SKM-1 (cell line): Measurements from ENCODE around the gene SNU13.
"Not testable (repeated sequence)": the region's sequence is repeated elsewhere in the genome, so short reads cannot be mapped to it uniquely, and the experiment has no call there.

Experiments used
- DNase-seq: peaks from one replicate; lab custom pipeline; 2025; ENCODE audit not compliant: unreplicated experiment; lab: John Stamatoyannopoulos, UW

Gene SNU13

DNA sequence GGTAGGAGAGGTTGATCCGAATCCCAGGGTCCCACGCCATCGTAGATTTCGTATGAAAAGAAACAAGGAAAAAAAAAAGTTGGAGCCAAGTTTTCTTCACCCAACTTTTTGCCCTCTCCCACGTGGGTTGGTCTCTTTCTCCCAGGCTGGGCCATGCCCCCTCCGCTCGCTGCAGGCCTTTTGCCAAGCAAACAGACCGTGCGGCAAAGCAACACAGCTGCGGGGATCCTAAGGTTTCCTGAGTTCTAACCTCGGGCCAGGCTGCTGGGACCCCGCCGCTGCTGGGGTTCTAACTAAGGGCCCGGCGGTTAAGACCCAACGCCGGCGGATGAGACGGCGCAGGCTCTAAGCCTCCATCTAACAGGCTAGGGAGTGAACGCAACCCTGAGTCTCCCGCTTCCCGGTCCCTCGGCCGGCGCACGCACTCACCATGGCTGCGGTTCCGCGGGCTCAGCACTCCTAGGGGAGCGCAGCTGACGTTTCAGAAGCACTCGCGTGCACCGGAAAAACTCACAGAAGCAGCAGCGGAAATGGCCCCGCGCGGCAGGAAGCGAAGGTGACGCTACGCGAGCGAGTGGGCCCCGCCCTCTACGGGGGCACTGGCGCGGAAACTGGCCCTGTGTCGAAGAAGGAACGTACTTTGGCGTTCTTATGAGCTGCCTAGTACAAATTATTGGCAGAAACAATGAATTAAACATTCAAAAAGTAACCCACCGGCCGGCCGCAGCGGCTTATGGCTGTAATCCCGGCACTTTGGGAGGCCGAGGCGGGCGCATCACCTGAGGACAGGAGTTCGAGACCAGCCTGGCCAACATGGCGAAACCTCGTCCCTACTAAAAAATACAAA is at the start of gene SNU13:
Gene SNU13 (minus strand): TSS at position 503 of the 847 bp plus-strand sequence. CDS start 71 bp downstream, at position 432.
- DNase-seq = peak; percentile 85

GRCh38 chr22:41733241-41733640 is 44.6 kb upstream of the SNU13 start:
- not testable (repeated sequence) for DNase-seq

DNA sequence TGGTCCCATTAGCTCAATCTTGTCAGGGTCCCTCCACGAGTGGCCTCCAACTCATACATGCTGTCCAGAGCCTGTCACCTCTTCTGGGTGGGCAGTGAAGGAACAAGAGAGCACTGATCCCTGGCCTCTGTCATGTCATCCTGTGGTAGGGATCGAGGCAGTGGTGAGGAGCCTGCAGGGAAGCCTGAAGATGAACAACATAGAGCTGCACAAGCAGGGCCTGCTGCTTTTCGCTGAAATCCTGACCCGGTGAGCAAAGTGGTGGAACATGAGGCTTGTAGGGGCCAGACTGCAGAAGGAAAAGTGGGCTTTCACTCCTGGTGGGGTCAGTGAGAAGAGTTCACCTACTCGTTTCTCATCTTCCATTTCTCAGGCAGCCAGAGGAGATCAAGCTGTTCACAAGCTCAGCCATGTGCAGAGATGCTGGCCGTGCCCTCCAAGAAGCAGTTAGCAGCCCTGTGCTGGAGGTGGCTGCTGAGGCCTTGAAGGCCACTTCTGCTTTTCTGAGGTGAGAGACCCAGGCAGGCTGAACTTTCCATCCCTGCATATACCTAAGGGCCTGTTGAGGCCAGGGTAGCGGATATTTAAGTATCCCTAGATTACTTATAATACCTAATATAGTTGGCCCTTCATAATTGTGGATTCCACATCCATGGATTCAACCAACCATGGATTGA is 43.6 kb upstream of the SNU13 start:
- DNase-seq = no peak

DNA sequence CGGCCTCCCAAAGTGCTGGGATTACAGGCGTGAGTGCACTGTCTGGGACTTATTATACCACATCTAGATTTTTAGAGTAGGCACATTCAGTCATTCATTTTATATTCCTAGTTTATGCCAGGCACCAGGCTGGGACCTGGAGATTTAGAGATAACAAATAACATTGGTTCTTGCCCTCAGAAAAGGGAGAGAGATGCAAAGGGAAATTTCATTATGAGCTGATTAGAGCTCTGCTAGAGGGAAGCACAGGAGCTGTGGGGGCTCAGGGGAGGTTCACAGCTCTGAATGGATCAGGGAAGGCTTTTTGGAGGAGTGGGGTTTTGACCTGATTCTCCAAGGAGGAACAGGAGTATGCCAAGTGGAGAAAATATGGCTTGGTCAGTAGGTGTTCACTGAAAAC is 42.9 kb upstream of the SNU13 start:
- DNase-seq = no peak

- no peak for DNase-seq
Measured at GRCh38 chr22:41725510-41726110, 36.9 kb upstream of the SNU13 start.

DNA sequence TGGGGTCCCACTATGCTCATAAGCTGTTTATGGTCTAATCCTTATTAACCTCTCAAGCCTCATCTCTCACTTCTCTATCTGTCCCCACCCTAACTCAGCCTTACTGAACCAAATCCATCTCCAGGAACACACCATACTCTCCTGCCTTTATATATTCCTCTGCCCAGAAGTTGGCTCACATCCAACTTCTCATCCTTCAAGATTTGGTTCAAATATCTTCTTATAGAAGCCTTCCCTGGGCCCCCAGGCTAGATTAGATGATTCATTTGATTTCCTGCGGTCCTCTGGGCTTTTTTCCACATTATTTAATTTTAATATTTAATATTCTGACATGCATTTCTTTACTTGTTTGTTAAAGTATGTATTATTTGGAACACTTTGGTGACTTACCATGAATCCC is 33.8 kb upstream of the SNU13 start:
- no peak for DNase-seq

- DNase-seq = no peak
Measured at GRCh38 chr22:41713004-41713403, 24.3 kb upstream of the SNU13 start.

DNA sequence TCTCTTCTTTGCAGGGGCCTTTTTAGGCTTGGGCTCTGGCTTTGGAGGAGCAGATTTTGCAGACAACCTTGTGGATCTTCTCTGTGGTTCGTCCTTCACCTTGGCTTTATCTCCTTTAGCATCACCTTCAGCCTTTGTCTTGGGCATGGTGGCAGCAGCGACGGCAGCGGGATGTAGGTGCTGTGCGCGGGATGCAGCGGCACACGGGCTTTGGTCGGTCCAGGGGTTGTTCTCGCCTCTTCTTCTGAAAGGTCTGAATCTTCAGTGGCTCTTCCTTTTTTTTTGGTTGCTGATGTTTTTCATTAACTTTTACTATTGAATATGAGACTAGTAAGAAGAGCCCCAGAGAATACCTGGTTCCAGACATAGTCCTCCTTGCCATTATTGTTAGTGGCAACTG is 20.7 kb upstream of the SNU13 start:
- DNase-seq = no peak

- no peak for DNase-seq
Measured at GRCh38 chr22:41702763-41703162, 14.1 kb upstream of the SNU13 start.

GRCh38 chr22:41700108-41700364 is 11.4 kb upstream of the SNU13 start:
- DNase-seq = no peak

DNA sequence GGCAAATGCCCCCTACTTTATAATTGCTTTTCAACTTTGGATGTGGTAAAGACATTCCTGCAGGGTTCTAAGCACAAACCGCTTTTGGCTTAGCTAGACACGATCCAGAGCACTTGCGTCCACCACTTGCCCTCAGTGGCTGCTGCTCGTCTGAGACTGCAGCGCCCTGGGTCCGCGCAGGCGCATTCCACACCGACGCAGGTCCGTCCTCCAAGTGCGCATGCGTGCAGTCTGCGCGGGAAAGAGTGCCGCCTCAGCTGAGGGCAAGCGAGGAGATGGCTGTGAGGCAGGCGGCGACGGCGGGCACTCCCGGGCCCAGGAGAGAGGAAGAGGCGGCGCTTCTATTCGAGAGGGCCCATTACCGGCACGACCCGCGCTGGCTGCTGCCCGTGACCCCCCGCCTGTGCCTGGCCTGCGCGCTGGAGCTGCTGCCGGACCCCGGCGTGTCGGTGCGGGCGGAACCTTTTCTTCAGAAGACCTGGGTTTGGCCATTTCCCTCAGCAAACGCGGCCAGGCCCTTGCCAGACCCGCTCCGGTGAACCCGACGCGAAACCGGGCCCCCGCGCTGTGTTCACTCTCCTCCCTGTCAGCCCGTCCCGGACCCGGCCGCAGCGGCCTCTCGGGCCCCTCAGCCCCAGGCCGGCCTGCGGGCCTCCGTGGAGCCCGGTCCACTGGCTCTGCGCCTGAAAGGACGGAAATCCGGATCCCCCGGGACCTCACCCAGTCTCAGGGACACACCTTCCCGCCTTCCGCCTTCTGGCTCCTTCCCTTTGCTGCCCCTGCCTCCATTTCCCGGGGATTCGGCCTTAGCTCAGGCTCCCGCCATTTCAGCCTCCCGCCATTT is 10.8 kb upstream of the SNU13 start, which contains the start of gene MEI1:
Gene MEI1 (plus strand): TSS at position 240 of the 844 bp plus-strand sequence. CDS start 36 bp downstream, at position 276.
- DNase-seq = no peak

DNA sequence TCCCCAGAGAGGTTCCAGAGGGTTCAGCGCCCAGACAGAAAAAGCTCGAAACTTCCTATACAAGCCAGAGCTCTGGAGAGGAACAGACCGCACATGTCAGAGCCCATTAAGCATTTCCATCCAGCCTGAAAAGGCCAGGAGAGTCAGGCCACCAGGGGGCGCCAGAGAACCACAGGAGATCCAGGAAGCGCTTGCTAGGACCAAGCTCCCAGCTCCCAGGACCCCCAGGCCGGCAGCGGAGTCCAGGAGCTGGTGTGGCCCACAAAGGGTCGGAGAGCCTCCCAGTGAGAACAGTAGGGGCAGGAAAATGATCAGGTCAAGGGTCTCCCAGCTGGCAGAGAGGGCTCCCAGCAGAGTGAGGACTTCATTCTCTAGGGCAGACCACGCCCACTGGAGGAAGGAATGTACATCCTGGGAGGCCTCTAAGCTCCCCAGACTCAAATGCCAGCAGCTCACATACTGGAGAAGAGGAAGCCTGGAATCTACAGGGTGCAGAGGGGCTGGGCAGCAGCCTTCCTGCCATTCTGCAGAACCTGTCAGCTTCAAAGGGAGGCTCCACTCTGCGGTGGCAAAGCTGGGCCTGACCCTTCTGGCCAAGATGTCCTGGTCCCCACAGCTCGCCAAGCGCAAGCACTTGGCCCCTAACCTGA is 8.6 kb upstream of the SNU13 start:
- DNase-seq = peak; percentile 56

DNA sequence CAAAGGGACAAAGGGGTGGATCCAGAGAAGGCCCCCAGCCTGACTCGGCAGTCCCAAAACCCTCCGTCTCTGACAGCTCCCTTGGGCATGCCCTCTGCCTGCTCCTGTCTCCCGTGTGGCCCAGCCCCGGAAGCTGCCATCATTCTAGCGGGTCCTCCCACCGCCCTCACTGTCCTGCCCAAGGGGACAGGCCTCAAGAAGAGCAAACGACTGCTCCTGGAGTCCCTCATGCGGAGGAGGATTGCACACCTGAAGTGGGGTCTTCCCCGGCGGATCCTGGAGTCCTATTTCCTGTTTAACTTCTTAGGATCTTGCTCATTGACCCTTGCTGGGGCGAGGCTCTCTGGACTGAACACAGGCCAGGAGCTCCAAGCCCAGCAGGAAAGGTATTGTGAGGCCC is 8.0 kb upstream of the SNU13 start:
- no peak for DNase-seq

DNA sequence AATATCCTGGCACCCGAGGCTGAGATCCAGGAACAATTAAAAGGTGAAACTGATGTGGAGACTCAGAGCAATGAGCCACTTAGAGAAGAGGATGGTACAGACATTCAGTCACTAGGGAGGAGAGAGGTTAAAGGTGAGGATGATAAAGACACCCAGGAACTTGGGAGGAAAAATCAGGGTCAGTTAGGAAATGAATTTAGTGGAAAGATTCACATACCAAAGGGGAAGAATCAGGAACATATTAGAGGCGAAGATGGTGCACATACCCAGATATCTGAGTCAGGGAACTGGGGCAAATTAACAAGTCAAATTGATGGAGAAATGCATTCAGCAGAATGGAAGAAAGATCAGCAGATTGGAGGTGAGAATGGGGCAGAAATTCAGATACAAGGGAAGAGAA is 6.5 kb upstream of the SNU13 start:
- DNase-seq = no peak

- DNase-seq = no peak
Measured at GRCh38 chr22:41690476-41690875, 1.8 kb upstream of the SNU13 start.

DNA sequence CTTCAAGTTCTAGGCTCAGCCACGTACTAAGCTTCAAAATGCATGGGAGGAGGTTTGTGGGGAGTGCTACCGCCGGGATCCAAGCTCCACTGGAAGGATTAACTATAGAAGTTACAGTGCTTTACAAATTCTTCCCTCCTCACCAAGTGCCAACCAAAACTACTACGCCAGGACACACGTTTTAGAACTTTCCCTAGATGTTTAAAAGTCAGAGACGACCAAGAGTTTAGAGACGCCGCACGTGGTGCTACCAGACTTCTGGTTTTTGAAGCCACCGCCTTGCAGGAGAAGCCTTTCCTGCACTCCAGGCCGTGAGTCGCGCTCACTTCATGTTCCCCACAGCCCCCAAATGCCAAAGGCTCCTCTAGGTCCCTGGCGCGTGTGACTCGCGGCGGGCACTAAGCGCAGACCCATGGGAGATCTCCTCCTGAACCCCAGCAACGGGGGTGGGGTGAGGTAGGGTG is 734 bp downstream of the SNU13 start:
- DNase-seq = no peak

DNA sequence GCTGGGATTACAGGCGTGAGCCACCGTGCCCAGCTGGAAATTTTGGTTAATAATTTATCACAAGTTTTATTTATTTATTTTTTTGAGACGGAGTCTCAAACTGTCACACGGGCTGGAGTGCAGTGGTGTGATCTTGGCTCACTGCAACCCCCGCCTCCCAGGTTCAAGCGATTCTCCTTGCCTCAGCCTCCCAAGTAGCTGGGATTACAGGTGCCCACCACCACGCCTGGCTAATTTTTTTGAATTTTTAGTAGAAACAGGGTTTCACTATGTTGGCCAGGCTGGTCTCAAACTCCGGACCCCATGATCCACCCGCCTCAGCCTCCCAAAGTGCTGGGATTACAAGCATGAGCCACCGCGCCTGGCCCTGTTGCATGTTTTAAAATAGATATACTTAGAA is 1.8 kb downstream of the SNU13 start:
- not testable (repeated sequence) for DNase-seq

DNA sequence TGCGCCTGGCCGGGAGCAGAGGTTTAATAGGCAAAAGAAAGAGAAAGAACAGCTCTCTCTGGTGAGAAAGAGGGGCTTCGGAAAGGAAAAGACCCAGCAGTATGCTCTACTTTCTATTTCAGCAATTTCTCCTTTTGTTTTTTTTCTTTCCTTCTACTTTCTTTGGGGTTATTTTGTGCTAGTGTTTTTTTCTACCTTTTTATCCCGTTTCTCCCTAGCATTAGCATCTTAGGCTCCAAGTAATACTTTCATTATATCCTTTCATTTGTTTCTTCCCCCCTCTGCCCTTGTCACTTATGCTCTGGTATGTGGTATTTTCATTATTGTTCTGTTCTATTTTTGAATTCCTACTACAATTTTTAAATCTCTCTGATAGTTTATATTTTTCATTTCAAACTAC is 4.5 kb downstream of the SNU13 start:
- DNase-seq = no peak

GRCh38 chr22:41683616-41684015 is 5.1 kb downstream of the SNU13 start:
- no peak for DNase-seq

DNA sequence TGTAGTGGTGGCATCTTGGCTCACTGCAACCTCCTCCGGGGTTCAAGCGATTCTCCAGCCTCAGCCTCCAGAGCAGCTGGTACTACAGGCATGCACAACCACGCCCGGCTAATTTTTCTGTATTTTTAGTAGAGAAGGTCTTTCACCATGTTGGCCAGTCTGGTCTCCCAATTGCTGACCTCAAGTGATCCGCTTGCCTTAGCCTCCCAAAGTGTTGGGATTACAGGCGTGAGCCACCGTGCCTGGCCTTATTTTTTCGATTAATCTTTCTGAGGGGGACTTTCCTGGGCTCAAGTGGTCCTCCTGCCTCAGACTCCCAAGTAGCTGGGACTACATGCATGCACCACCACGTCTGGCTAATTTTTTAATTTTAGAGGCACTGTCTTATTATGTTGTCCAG is 5.6 kb downstream of the SNU13 start:
- DNase-seq = no peak
